ENCODE data around the gene ZACN.
"Not testable (repeated sequence)": the region's sequence is repeated elsewhere in the genome, so short reads cannot be mapped to it uniquely, and the experiment has no call there.

ZACN gene

DNA sequence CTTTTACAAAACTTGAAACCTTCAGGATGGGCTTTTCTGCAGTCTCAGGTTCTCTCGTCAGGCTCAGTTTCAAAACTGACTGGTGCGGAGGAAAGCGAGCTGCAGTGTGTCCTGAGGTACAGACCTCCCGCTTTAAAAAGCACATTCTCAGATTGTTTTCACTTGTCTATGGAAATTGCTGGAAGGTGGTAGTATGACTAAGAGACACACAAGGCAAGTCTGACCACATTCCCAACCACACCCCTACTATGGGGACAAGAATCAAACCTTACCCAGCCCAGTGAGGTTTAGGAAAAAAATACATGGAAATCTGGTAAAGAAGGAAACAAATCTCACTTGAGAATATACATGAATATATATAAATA lies 24.9 kb upstream of the ZACN start:
- DNase-seq, result no peak

- DNase-seq, result no peak
Observed at GRCh38 chr17:76056882-76057281, 22.1 kb upstream of the ZACN start.

- not testable (repeated sequence) for DNase-seq
Observed at GRCh38 chr17:76058264-76058663, 20.7 kb upstream of the ZACN start.

DNA sequence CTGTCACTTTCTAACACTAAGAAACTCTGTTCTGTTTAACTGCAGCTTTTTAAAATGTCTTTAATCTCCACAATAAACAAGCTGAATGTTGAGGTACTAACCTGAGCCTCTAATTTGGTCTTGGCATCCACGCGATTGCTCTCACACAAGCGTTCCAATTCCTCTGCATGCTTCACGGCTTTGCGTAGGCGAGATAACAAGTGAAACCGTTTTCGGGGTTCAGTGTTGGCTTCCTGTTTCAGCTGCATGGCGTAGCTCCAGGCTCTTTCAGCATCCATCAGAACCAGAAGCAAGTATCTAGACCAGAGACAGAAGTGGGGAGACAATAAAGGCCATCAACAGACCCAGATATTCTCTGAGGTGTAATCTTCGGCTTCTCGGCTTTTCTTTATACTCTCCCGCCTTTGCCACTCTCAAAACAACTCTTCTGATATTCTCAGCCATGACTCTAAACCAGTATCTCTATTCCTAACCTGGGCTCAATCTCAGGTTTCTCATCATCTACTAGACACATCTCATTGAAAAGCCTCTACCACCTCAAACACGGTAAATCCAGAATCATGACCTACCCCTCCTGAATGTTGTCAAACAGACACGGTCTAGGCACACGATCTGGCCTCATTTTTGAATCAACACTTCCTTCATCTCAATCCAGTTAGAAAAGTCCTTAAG lies 15.0 kb upstream of the ZACN start:
- DNase-seq, result no peak

DNA sequence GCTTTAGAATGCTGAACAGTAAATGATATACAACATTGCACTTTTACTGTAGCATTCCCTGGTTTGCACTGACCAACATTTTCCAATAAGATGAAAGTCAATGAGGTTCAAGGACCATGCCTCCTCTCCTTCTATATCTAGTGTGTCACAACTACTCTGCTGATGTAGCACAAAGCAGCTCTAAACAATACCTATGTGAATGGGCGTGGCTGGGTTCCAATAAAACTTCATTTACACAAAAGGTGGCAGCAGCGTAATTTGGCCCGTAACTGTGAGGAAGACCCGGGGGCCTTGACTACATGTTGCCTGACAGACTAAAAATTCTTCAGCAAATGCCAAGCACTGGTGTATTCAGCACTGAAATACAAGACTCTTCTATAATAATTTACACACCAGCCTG lies 13.2 kb upstream of the ZACN start:
- no peak for DNase-seq

DNA sequence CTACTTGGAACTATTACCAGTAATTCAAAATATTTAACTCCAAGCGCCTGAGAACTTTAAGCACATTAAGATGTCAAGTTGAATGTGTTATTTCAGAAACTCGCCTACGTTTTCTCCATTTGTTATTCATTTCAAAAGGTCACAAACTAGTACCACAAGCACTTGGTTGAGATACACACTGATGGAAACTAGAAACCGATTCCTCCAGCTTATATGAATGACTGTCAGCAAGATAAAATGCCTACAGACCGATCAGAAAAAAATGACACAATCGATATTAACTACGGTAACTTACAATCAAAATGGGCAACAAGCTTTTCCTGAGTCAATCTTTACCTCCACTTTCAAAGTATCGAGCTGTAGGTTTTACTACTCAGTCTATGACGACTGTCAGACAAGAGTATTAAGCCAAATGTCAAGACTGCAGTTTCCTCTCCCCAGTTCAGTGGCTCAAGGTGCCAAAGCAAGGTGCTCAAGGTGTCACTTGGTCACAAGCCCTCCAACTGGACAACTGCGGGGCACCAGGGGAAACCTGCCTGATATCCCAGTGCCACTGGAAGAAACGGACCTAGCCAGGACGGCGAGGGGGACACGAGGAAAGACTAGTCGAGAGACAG lies 7.3 kb upstream of the ZACN start:
- DNase-seq, result no peak

GRCh38 chr17:76072148-76072858 lies 6.7 kb upstream of the ZACN start, which contains the start of gene SRP68:
Gene SRP68, minus strand, starts transcription at chr17:76072517. Its CDS starts 26 bp downstream, at chr17:76072491.
- peak; percentile 86 for DNase-seq

DNA sequence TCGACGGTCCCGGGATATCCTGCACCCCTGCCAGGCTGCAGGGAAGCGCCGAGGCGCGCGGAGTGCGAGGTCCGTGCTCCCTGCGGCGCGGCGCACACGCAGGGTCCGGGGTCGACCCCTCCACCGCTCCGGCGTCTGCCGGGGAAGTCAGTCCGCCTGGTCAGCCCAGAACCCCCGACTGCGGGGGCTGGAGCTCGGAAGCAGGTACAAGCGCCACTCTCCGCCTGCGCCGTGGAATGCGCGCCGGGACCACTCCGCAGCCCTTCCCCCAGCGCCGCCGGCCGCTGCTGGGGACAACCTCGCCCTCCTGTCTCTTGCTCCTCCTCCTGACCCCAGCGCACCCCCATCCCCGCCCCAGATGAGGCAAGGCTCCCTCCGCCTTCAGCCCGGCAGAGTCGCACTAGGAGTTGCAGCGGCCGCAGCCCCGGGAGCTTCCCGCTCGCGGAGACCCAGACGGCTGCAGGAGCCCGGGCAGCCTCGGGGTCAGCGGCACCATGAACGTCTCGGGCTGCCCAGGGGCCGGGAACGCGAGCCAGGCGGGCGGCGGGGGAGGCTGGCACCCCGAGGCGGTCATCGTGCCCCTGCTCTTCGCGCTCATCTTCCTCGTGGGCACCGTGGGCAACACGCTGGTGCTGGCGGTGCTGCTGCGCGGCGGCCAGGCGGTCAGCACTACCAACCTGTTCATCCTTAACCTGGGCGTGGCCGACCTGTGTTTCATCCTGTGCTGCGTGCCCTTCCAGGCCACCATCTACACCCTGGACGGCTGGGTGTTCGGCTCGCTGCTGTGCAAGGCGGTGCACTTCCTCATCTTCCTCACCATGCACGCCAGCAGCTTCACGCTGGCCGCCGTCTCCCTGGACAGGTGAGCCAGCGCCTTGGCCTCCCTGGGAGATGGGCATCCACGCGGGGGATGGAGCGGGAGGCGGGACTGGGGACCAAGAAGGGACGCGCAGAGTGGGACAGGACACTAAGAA lies 4.3 kb upstream of the ZACN start, which contains the start of gene GALR2:
TSS of gene GALR2 (plus strand) at position 392 of the 974 bp plus-strand sequence. CDS start at position 495, 103 bp downstream.
- DNase-seq, result no peak

DNA sequence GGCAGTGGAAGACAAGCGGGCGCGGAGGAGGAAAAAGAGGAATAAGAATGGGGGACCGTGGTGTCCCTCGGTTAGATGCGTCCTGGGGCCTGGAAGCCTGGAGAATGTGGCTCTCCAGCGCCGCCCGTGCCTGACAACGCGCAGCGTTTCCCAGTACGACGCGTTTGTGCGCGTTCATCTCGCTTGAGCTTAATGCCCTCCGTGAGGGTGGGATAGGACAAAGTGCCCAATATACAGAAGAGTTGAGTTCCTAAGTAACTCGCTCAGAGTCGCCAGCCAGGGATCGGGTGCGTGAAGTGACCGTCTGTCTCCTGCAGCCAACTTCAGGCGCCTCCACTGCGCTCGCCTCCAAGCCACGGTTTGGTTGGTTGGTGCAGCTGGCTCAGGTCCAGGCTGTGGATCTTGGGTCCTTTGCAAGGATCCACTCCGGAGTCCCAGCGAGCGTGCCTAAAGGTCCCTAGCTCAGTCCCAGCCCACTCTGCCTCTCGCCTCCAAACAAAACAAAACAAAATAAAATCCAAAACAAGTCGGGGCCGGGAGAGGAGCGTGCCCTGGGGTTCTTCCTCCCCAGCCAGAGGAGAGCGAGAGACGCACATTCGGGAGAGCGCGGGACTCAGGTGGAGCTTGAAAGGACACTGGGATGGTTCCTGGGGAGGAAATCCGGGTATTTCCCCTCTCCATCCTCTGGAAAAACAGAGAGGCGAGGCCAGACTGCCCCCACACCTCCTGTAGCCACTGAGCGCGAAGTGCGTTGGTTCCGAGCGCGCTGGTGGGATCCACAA lies 3.4 kb upstream of the ZACN start:
- DNase-seq, result no peak

DNA sequence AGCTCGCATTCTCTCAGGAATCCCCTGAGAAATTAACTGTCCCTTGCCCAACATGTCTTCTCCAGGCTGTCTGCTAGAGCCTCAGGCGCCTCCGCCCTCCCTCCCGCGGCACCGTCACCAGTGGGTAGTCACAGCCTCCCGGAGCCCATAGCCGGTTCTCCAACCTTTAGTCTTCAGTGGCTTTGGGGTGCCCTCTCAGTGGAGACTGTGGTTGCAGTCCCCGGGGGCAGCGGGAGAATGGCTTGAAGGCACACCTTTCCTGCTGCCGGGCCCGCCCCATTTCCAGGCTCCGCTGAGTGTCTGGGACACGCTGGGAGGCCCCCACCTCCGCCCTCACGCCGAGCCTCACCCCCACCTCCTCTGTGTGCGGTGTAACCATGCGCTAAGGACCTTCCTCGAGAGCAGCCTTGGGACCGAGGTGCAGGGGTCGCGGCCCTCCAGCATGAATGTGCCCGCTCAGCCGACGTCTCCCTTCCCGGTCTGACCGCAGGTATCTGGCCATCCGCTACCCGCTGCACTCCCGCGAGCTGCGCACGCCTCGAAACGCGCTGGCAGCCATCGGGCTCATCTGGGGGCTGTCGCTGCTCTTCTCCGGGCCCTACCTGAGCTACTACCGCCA lies 2.7 kb upstream of the ZACN start:
- DNase-seq, result no peak

DNA sequence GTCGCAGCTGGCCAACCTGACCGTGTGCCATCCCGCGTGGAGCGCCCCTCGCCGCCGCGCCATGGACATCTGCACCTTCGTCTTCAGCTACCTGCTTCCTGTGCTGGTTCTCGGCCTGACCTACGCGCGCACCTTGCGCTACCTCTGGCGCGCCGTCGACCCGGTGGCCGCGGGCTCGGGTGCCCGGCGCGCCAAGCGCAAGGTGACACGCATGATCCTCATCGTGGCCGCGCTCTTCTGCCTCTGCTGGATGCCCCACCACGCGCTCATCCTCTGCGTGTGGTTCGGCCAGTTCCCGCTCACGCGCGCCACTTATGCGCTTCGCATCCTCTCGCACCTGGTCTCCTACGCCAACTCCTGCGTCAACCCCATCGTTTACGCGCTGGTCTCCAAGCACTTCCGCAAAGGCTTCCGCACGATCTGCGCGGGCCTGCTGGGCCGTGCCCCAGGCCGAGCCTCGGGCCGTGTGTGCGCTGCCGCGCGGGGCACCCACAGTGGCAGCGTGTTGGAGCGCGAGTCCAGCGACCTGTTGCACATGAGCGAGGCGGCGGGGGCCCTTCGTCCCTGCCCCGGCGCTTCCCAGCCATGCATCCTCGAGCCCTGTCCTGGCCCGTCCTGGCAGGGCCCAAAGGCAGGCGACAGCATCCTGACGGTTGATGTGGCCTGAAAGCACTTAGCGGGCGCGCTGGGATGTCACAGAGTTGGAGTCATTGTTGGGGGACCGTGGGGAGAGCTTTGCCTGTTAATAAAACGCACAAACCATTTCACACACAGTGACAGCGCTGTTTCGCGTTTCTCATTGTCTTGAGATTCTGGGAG lies 2.0 kb upstream of the ZACN start:
- DNase-seq, result no peak

GRCh38 chr17:76077584-76078110 lies 1.3 kb upstream of the ZACN start:
- no peak for DNase-seq

GRCh38 chr17:76078370-76078769 lies 612 bp upstream of the ZACN start:
- DNase-seq, result not testable (repeated sequence)

GRCh38 chr17:76079535-76079955 lies 563 bp downstream of the ZACN start:
- DNase-seq, result no peak

DNA sequence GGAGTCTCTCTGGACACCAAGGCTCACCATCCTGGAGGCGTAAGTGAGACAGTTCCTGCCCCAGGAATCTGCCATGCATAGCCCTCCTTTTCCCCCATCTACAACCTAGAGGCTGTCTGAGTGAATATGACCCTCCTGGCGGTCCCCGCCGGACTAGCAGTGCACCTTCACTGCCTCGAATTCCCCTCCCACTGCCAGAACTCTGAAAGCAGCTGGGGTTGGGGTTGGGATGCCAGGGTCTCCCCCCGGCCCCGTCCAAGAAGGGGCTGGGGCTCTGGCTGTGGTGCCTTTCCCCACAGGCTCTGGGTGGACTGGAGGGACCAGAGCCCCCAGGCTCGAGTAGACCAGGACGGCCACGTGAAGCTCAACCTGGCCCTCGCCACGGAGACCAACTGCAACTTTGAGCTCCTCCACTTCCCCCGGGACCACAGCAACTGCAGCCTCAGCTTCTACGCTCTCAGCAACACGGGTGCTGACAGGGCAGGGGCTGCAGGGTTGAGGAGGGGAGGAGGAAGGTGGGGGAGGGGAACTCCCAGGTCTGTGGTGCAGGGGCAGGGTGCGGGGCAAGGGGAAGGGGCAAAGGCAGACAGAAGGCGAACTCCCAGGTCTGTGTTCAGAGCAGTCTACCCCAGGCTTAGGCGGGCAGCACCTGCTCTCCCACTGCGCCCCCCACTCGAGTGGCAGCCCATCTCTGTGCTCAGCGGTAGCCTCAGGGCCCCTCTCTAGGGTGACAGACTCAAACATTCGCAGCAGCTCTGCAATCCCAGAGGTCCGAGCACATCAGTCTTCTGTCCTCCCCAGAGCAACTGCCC lies 1.2 kb downstream of the ZACN start:
- DNase-seq, result no peak

DNA sequence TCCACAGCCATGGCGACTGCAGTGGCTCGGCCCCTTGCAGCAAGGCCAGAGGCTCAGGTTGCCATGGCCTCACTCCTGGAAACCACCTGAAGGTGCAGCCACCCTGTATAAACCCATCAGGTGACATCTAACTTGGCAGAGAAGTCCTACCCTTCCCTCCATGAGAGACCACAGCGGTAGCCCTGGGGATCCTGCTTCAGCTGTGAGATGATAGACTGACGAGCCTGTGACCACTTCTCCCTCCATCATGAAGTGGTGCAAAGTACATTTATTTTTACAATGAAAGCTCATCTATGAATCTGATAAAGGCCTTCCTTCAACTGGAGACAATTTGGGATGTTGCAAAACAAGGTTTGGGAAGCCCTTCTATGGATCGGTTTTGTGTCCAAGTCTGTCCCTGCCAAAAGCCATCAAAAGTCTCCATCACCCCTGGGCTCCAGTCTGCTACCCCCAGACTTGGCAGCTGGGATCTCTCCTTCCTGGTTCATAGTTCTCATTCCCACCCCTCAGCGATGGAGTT lies 1.8 kb downstream of the ZACN start:
- no peak for DNase-seq

DNA sequence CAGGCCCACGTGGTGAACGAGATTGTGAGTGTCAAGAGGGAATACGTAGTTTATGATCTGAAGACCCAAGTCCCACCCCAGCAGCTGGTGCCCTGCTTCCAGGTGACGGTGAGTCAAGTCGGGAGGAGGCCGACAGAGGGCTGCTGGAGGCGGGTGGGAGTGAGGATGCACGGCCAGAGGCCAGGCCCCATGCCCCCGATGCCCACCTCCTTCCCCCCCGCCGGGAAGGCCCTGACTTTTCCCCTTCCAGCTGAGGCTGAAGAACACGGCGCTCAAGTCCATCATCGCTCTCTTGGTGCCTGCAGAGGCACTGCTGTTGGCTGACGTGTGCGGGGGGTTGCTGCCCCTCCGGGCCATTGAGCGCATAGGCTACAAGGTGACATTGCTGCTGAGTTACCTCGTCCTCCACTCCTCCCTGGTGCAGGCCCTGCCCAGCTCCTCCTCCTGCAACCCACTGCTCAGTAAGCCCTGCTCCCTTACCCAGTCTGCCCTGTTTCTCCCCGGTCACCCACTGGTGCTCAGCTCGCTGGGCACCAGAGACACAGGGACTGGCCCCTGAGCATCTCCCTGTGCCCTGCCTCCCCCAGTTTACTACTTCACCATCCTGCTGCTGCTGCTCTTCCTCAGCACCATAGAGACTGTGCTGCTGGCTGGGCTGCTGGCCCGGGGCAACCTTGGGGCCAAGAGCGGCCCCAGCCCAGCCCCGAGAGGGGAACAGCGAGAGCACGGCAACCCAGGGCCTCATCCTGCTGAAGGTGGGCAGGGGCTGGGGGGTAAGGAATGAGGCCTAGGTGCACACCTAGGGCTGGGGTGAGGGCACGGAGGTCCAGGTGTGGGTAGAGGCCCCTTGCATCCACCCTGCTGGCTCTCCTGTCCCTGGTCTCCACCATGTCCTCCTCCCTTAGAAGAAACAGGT lies 2.6 kb downstream of the ZACN start:
- no peak for DNase-seq
